OCI-M1 (cell line): Measurements from ENCODE around the gene TBC1D2B.
"Not testable (repeated sequence)": the region's sequence is repeated elsewhere in the genome, so short reads cannot be mapped to it uniquely, and the experiment has no call there.

Experiments used
- DNase-seq: peaks from one replicate; lab custom pipeline; 2025; lab: John Stamatoyannopoulos, UW

Gene TBC1D2B

GRCh38 chr15:77988347-77989295, 88.9 kb downstream of the TBC1D2B start:
- no peak for DNase-seq

GRCh38 chr15:77987765-77988136, 89.8 kb downstream of the TBC1D2B start:
- not testable (repeated sequence) for DNase-seq

GRCh38 chr15:77986891-77987764, 90.4 kb downstream of the TBC1D2B start:
- no peak for DNase-seq

- no peak for DNase-seq
Measured at GRCh38 chr15:77985931-77986480, 91.5 kb downstream of the TBC1D2B start.

- DNase-seq = no peak
Measured at GRCh38 chr15:77985031-77985930, 92.2 kb downstream of the TBC1D2B start.

GRCh38 chr15:77984446-77984861, 93.1 kb downstream of the TBC1D2B start:
- DNase-seq = no peak

- no peak for DNase-seq
Measured at GRCh38 chr15:77983708-77984445, 93.6 kb downstream of the TBC1D2B start.

- no peak for DNase-seq
Measured at GRCh38 chr15:77983091-77983707, 94.3 kb downstream of the TBC1D2B start.

GRCh38 chr15:77982127-77982490, 95.4 kb downstream of the TBC1D2B start:
- no peak for DNase-seq

- no peak for DNase-seq
Measured at GRCh38 chr15:77981281-77982126, 96.0 kb downstream of the TBC1D2B start.

GRCh38 chr15:77980674-77981073, 96.8 kb downstream of the TBC1D2B start:
- DNase-seq = not testable (repeated sequence)

GRCh38 chr15:77980098-77980497, 97.4 kb downstream of the TBC1D2B start:
- DNase-seq = no peak

- DNase-seq = not testable (repeated sequence)
Measured at GRCh38 chr15:77979157-77979556, 98.4 kb downstream of the TBC1D2B start.

GRCh38 chr15:77978759-77979145, 98.8 kb downstream of the TBC1D2B start:
- not testable (repeated sequence) for DNase-seq

GRCh38 chr15:77977903-77978758, 99.4 kb downstream of the TBC1D2B start:
- DNase-seq = not testable (repeated sequence)

GRCh38 chr15:77976760-77977525, 100.6 kb downstream of the TBC1D2B start:
- not testable (repeated sequence) for DNase-seq

- not testable (repeated sequence) for DNase-seq
Measured at GRCh38 chr15:77976095-77976450, 101.4 kb downstream of the TBC1D2B start.
